Stimulated activated CD8-positive, alpha-beta memory T cell treated with anti-CD3 and anti-CD28 coated beads, Interleukin-7, amount 100 ng/mL, for 24 hours (primary cell): ENCODE data around the gene ZNF555.
"Not testable (repeated sequence)": the region's sequence is repeated elsewhere in the genome, so short reads cannot be mapped to it uniquely, and the experiment has no call there.

ENCODE experiments used
- DNase-seq: peaks from one replicate; pipeline ENCODE4 v3.0.0-alpha.2; 2020; ENCODE audit warnings: low read depth

The ZNF555 gene

DNA sequence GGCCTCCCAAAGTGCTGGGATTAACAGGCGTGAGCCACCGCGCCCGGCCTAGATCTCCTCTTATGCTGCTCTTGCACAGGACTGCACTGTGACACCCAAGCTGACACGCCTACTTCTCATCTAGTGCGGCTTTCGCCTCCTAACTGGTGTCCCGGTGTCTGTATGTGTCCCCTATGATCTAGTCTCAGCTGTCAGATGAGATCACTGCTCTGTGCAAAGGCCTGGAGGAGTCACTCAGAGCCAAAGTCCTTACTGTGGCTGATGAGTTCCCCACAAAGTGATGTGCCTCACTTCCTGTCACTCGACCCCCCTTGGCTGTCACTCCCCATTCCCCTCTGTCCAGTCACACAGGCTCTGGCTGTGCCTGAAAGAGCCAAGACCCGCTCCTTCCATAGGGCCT is 28.3 kb downstream of the ZNF555 start:
- DNase-seq = no peak

DNA sequence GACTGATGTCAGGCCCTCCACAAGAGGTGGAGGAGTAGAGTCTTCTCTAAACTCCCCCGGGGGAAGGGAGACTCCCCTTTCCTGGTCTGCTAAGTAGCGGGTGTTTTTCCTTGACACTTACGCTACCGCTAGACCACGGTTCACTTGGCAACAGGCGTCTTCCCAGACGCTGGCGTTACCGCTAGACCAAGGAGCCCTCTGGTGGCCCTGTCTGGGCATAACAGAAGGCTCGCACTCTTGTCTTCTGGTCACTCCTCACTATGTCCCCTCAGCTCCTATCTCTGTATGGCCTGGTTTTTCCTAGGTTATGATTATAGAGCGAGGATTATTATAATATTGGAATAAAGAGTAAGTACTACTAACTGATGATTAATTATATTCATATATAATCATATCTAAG is 30.9 kb downstream of the ZNF555 start:
- not testable (repeated sequence) for DNase-seq

DNA sequence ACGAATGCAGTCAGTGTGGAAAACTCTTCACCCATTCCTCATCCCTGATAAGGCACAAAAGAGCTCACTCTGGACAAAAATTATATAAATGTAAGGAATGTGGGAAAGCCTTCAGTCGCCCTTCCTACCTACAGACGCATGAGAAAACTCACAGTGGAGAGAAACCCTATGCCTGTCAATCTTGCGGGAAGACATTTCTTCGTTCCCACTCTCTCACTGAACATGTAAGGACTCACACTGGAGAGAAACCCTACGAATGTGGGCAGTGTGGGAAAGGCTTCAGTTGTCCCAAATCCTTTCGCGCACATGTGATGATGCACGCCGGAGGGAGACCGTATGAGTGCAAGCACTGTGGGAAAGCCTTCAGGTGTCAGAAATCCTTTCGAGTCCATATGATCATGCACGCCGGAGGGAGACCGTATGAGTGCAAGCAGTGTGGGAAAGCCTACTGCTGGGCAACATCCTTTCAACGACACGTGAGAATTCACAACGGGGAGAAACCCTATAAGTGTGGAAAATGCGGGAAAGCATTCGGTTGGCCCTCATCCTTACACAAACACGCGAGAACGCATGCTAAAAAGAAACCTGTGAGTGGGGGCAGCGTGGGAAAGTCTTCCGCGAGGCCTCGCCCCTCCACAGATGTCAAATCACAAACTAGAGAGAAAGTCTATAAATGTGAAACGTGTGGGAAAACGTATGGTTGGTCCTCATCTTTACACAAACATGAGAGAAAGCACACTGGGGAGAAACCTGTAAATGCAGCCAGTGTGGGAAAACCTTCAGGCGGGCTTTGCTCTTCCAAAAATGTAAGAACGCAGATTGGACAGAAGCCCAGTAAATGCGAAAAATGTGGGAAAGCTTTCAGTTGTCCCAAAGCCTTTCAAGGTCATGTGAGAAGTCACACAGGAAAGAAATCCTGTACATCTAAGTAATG is 36.4 kb downstream of the ZNF555 start:
- no peak for DNase-seq

DNA sequence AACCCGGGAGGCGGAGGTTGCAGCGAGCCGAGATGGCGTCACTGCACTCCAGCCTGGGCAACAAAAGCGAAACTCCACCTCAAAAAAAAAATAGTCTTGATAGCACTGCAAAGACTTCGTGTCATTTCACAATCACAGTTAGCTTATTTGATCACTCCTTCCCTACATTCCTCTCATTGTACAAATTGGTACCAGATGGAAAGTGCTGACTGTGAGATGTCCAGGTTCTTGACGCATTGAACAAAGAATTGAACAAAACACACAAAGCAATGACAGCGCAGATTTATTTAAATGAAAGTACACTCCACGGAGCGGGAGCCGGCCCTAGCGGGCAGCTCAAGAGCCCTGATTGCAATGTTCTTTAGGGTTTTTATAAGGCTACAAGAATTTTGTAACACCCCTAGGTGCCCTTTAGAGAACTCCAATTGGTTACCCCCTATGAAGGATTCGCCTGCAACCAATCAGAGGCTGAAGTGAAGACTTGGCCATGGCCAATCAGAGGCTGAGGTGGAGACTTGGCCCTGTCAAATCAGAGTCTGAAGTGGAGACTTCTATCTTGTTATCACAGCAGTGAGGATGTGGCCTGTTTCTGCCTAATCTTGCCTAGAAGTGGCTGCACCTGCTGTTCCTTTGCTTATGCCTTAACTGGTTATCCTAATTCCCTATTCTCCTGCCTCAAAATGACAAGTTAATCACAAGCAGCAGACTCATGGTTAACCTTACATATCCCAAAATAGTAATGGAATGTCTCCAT is 42.6 kb downstream of the ZNF555 start:
- DNase-seq = no peak

DNA sequence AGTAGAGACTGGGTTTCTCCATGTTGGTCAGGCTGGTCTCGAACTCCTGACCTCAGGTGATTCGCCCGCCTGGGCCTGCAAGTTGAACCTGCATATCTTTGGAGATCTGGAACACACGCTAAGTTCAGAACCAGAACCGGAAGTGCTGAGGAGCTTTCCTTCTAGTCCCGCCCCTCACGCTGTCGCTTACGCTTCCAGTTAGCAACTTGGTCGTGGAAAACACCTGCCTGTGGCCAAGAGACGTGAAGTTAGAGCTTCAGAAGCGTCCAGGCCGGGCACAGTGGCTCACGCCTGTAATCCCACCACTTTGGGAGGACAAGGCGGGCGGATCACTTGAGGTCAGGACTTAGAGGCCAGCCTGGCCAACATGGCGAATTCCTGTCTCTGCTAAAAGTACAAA is 44.5 kb downstream of the ZNF555 start:
- no peak for DNase-seq

DNA sequence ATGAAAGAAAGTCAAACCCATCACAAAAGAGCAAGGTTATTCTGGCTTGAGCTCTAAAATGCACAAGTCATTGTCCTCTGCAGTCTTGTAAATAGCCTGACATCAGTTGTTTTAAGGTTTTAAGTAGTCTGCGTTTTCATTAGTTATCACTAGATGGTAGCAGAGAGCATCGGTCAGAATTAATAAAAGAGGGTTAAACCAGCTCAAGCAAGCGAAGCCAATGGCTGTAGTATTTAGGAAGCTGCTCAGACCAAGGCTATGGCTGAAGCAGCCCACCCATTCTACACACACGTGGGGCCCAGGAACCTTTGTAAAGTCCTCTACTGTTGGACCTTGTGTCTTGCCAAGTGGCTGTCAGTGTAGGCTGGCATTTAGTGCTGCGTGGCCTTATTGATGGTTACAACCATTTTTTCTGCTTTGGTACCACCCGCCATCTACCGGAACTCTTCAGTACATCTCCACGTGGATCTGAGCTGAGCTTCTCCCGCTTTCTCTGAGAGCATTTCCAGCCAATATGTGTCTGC is 46.2 kb downstream of the ZNF555 start:
- no peak for DNase-seq

DNA sequence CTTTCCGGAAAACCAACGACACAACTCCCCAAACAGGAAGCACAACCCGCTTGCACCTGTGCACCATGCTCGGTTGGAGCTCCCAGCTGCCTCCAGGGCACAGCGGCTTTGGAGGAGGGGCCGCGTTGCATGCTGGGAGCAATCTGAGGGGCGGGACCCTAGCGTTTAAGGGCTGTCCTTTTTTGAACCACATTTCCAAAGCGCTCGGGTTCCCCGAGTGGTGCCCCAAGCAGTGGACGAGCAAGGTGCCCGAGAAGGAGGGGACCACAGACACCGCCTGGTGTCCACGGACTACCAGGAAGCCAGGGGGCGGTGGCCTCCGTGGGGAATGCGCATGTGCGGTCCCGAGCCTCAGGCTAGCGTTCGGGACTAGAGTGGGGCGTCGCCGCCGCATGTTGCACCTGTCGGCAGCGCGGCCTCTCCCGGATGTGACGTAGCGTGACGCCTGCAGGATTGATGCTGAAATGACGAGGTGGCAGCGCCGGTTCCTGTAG is 47.5 kb downstream of the ZNF555 start:
- DNase-seq = peak; percentile 8

DNA sequence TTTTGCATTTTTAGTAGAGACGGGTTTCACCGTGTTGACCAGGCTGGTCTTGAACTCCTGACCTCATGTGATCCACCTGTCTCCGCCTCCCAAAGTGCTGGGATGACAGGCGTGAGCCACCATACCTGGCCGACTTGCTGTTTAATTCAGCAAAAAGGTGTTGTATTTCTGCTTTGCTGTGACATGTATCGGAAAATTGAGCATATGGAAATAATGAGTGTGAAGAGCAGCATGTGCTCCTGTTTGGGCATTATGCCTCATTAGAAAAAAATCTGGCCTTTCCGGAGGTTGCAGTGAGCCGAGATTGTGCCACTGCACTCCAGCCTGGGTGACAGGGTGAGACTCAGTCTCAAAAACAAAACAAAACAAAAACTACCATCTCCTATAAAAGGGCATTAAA is 49.3 kb downstream of the ZNF555 start:
- not testable (repeated sequence) for DNase-seq

DNA sequence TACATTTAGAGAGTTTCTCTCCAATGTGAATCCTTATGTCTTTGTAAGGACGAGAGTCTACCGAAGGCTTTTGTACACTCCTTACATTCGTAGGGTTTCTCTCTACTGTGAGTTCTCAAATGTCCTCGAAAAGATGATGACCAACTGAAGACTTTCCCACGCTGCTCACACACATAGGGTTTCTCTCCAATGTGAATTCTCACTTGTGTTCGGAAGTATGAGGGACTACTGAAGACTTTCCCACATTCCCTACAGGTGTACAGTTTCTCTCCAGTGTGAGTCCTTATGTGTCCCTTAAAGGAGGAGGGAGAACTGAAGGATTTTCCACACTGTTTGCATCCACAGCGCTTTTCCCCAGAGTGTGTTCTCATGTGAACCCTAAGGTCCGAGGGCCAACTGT is 55.4 kb downstream of the ZNF555 start:
- no peak for DNase-seq

DNA sequence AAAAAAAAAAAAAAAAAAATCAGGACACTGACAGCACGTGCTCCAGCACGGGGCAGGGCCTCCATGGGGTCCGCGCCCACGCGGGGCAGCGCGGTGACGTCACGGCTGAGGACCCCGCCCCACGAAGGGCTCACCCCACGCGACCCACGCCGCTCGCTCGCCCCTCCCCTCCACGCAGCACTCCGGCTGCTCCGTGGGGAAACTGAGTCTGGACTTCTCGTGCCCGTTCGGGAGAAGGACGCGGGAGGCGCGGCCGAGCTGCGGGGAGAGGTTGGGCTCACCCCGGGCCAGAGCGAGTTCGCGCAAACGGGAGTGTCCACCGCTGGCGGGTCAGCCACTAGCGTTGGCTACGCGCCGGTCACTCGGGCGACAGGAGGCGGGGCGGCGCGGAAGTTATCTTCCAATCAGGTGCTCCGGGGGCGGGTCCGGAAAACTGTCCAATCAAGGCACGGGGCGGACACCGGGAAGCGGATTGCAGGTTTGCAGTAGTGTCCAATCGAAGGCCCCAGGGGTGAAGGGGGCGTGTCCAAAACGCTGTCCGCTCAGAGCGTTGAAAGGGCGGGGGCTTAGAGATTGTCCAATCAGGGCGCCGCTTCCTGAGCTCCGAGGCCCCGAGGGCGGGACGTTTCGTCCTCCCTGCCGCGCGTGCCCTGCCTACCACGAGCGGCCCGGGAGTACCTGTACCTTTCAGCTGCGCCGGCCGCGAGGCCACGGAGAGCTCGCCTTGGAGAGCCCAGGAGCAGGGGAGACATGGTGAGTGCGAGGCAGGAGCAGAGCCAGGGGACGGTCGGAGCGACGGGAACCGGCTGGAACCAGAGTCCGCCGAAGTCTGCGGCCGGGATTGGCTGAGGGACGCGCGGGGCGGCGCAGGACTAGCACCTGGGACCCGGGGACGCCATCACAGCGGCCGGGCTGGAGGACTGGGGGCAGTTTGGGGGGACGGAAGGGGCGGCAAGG is 59.3 kb downstream of the ZNF555 start, which contains the start of gene ZNF57:
Gene ZNF57, plus strand, starts transcription at position 633 of the 957 bp plus-strand sequence. Its CDS starts 118 bp downstream, at position 751.
- DNase-seq = peak; percentile 97

DNA sequence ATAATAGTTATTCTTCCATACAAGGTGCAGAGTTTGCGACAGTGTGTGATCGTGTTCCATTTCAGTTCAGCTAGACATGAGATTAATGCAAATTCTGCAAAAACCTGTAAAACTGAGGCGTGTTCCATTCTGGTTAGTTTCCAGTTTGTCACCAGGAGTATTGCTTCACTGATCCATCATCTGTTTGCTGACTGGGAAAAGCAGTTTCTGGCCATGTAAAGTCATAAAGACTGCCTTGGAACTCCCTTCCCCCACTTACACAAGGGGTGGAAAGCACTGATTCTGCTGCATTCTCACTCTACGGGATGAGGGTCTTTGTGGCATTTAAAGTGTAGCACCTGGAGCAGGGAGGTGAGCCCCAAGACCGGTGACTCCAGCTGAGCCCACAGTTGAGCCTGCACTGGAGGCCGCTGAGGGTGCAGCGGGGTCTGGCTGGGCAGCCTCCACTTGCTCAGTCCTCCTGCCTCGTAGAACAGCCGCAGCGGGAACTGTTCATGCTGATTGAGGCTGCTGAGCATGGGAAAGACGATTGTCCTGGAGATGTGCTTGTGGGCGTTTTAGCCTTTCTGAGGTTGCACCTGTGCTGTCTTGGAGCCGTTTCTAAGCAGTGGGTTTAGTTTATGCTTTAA is 61.4 kb downstream of the ZNF555 start:
- no peak for DNase-seq

DNA sequence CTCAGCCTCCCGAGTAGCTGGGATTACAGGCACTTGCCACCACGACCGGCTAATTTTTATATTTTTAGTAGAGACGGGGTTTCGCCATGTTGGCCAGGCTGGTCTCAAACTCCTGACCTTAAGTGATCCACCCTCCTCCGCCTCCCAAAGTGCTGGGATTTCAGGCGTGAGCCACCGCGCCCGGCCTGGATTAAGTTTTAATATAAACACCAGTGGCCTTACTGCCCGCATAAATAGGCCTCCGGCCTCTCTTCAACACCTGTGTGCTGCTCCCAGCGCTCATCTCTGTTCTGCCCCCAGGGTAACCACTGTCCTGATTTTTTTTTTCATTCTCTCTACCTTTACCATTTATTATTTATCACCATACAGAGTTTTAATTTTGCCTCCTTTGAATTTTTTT is 62.1 kb downstream of the ZNF555 start:
- DNase-seq = not testable (repeated sequence)

DNA sequence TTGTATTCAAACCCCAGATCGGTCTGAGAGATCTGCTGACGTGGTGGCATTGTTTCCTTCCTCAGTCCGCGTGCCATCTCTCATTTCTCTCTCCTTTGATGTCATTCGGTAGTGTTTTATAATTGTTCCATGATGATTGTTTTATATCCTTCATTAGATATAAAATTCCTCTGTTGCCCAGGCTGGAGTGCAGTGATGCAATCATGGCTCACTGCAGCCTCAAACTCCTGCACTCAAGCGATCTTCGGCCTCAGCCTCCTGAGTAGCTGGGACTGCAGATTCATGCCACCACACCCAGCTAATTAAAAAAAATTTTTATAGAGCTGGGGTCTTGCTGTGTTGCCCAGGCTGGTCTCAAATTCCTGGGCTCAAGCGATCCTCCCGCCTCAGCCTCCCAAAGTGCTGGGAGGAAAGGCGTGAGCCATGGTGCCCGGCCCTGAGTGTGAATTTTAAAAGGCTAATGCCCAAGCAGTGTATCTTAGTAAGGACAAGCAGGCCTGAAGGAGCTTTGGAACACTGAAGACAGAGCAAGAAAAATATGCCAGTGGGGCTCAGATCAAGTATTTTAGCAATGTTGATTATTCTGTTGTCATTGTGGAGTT is 64.7 kb downstream of the ZNF555 start:
- no peak for DNase-seq

DNA sequence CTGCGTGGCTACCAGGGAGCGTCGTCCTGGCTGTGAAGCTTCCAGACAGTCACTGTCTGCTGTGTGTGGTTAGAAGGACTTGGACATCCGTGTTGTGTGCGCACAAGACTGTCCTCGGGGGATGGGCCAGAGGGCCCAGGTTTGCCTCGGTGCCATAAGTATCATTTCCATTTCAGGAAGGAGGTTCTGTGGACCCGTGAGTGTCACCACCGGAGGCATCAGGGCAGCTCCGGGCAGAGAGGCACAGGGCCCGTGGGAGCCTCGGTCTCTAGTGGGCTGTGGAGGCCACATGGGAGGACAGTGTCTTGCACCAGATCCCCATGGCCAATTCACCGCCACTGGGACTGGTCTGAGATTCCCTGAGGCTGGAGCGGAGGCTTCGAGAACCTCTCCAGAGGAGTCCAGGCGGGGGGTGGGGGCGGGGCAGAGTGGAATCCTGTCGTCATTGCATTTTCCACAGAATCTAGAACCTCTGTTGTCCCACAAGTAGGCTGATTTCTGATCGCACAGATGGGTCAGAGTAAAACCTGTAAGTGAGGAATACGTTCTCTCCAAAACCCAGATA is 65.4 kb downstream of the ZNF555 start:
- no peak for DNase-seq
